HG03139 (cell line): ENCODE data around the gene GADD45B.

Experiments used
- ATAC-seq: cut with Tn5 transposase; IDR thresholded peaks from one replicate; pipeline ENCODE4 v1.9.1; 2021; ENCODE audit not compliant: unreplicated experiment

Gene GADD45B, protein sequence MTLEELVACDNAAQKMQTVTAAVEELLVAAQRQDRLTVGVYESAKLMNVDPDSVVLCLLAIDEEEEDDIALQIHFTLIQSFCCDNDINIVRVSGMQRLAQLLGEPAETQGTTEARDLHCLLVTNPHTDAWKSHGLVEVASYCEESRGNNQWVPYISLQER

DNA sequence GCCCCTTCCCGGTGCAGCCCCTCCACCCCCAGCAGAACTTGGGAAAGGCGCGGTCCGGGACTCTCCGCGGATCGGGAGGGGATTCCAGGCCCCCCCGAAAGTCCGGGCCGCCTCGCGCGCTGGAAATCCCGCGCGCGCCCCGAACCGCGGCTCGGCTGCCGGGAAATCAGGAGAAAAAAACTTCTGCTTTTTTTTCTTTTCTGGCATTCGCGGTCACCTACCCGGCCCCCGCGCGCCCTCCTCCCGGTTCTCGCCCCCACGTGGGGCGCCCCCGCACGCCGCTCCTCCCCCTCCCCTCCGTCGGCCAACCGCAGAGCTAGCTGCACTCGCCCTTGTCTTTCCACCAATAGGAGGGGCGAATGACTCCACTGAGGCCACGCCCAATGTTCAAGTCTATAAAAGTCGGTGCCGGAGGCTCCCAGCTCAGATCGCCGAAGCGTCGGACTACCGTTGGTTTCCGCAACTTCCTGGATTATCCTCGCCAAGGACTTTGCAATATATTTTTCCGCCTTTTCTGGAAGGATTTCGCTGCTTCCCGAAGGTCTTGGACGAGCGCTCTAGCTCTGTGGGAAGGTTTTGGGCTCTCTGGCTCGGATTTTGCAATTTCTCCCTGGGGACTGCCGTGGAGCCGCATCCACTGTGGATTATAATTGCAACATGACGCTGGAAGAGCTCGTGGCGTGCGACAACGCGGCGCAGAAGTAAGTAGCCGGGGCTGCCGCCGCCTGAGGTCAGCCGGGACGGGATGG, at the start of gene GADD45B:
GADD45B (plus strand) TSS at position 426 of the 749 bp plus-strand sequence; CDS start at position 658, 232 bp downstream.
- peak; percentile 31 for ATAC-seq

DNA sequence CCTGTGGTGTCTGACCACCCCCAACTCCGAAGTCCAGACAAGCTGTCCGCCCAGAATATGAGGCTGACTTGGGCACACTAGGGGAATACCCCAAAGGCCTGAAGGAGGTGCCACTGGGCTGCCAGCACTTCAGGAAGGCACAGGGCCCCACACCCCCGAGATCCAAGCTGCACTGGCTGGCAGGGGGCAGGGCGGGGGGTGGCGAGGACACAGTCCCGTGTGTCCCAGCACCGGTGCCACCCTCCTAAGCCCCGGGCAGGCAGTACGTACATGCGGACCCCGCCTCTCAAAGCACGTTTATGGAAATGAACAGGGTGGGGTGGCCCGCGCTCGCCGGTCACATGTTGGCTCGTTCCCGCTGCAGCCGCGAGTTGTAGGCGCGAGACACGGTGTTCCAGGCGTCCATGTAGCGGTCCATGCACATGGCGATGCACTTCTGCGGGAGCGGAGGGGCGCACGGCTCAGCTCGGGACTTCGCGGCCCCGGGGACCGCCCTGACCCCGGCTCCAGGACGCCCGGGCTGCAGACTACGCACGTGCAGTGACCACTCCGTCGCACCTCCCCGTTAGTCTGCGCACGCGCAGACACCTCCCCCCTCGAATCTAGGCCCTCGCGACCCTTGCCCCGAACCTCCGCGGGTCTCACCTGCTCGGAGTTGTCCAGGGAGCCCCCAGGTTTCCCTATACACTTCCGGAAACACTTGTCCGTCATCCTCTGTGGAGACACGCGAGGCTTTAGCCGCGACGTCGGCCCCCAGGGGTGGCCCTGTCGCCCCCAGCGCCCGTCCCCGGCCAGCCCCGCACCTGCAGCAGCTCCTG, 49.1 kb upstream of the GADD45B start:
- ATAC-seq = peak; percentile 11

DNA sequence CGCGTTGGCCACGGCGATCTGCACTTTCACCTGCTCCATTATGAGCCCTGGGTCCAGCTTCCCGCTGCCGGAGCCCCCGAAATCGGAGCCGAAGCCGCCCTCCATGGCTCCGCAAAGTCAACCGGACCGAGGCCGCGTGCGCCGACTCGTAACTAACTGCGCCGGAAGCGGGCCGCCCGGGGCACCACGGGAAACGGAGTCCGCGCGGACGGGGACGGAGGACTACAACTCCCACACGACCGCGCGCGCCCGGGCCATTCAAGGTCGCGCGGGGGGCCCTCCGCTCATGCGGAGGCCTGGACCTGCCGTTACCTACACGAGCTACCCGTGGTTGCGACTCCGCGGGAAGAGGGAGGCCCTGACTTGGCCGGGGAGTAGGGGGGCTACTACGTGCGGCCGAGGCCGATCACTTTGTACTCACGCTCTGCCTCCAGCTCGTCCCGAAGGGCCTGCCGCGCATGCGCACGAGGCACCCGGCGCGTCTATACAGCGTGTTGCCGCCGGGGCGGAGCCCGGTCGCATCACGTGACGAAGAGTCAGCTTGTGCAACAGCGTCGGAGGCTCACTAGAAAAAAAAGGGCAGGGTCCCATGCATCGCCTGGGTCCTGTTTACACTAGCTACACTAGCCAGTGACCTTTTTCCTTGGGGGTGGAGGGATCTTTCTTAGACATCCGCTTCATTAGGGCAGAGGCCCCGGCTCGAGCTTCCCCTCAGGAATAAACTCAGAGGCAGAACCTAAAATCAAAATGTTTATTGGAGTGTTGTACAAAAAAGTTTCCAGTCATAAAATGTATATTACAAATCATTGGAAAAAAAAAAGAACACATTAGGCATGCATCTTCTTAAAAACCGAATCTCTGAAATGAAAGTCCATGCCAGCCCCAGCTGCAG, 48.3 kb upstream of the GADD45B start, which contains the start of gene TIMM13:
TIMM13 (minus strand) TSS at position 158 of the 892 bp plus-strand sequence; CDS start at position 105, 53 bp downstream.
- ATAC-seq = peak; percentile 68

DNA sequence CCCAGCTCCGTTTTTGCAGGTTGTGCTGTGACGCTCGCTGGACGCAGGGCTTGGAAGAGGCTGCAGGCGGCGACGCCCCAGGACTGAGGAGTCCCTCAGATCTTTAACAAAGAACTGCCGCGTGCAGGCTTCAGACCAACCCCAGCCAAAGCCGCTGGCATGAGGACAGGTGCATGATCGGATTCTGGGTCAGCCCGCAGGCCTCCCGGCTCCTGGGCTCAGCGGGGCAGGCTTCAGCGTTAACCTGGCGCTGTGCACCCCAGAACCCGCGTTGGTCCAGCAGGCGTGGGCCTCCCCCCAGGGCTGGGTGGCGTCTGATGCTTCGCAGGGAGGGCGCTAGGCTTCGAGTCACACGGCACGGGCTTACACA, 47.6 kb upstream of the GADD45B start:
- ATAC-seq = no peak

DNA sequence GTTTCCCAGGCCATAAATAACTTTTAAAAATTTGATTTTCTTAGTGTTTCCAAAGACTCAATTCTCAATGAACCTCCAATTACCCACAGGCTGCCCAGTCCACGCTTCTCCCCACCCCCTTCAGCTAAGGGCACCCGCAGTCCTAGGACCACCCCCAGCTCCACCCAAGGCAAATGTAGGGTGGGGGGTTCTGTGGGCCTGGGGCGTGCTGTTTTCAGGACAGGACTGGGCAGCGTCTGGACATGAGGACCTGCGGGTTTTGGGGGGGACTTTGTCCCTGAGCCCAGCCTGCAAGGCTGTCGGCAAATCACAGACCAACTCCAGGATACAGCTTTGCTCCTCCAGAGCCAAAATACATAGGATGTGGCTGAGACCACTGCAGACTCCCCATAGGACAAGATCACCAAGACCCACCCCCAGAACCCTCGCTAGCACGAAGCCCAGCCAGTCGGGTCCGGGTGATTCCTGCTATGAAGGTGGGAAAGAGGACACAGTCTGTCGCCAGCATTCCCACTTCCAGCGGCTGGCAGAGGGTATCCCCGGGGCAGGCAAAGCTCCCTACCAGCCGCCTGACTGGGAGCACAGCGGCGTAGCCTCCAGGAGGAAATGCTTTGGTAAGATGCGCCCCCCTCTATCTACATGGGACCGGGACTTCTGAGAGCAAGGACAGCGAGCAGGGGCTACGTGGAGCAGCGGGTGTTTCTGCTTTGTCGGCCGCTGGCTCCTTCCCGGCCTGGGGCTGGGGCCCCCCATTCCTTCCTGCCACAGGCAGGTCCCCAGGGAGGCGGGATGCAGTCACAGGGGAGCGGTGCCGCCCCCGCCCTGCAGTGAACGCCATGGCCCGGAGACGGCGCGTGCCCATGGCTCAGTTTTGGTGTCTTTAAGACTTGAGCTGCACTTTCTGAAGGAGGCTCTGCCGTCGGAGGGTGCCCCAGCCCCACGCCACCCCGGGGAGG, 46.9 kb upstream of the GADD45B start:
- no peak for ATAC-seq

DNA sequence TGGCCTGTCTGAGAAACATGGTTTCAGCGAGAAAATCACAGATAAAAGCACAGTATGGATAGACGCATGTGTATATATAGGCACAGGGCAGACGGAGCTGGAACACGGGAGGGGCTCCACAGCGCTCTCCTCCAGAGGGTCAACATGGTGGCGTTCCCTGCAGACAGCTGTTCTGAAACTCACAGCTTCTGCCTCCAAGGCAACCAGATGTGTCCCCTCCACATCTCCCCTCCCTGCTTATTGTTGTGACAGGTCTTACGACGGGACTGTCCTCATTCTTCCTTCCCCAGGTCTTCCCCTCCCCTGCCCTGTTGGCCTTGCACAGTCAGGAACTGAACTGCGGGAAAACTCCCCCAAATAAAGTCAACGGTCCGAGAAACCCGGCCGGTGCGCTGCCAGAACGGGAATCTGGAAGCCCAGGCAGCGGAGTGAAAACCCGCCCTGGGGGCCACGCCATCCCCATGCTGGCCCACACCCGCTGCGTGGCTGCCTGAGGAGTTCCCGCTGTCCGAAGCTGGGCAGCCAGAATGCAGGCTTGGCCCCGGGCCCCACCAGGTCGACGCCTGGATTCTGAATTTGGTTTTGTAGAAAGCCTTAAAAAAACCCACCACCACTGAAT, 45.9 kb upstream of the GADD45B start:
- no peak for ATAC-seq

DNA sequence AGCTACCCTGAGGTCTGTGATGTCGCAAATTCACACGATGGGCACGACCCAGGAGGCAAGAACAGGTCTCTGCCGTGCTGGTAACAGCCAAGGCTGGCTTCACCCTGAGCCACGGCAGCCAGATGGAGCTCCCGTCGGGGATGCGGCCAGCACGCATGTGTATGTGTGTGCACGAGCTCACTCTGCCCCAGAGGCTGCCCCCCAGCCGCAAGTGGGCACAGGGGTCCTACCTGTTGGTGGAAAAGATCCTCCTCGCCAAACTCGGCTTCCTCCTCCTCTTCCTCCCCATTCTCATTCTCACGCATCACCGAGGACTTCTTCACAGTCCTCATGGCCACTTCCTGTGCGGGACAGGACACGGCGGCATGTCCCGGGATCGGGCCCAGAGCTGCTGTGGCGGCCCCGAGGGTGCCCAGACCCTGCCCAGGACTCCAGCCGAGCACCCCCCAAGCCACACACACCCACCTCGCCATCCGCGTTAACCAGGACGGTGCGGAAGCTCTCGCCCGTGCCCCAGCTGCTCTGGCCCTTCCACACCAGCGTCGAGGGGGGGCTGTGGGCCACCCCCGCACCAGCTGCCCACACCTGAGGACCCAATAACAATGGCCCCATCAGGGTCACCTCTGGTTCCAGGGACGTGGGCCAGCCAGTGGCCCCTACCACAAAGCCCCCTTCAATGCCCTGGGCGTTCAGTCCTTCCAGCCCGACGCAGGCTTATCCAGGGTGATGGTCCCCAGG, 44.4 kb upstream of the GADD45B start:
- ATAC-seq = no peak

DNA sequence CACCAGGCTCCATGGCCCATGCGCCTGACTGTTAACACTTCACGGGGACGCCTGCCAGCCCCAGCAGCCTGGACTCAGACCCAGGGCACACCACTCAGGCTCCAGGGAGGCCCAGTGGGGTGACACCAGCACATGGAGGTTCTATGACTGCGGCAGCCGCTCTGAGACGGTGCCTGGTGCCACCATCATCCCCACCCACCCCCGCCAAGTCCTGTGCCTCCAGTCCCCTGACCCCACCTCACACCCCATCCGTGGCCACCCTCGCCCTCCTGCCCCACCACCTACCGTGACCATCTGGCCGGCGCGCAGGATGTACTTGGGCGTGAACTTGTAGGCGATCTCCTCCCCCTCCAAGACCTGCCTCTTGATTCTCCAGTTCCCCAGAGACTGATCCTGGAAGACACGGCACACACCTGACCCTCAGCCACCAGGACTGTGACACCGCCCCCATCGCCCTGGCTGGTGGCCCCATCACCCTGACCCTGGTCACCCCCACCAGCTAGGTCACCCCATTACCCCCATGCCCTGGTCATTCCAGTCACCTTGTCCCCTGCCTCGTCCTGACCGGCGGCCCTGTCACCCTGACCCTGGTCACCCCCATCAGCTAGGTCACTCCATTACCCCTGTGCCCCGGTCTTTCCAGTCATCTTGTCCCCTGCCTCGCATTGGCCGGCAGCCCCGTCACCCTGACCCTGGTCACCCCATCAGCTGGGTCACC, 43.6 kb upstream of the GADD45B start:
- no peak for ATAC-seq

DNA sequence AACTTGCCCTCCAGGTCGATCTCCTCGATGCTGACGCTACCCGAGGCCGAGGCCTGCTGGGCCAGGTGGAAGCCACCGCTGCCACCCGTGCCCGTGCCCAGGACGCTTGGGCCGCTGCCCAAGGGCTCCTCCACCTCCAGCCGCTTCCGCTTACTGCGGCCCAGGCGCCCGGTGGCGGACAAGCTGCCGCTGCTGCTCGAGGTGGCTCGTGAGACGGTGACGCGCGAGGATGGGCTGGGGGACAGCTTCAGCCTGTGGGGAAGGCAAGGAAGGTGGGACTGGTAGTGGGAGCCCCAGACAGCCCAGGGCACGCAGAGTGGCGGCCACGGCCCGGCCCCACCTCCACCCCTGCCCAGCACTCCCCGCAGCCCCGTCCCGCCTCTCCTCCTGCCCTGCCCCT, 42.1 kb upstream of the GADD45B start:
- ATAC-seq = no peak

DNA sequence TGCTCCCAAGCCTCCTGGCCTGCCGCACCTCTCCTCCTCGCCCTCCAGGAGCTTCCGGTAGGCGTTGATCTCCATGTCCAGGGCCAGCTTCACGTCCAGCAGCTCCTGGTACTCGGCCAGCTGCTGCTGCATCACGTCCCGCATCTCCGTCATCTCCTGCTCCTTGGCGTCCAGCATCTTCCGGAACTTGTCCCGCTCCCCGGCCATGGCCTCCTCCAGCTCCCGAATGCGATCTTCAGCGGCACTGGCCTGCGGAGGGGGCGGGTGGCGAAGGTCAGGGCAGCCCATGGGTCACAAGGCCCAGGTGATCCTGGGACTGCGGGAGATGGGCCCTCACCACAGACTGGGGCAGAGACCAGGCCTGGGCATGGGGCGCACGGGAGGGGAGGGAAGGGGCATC, 41.7 kb upstream of the GADD45B start:
- ATAC-seq = no peak

DNA sequence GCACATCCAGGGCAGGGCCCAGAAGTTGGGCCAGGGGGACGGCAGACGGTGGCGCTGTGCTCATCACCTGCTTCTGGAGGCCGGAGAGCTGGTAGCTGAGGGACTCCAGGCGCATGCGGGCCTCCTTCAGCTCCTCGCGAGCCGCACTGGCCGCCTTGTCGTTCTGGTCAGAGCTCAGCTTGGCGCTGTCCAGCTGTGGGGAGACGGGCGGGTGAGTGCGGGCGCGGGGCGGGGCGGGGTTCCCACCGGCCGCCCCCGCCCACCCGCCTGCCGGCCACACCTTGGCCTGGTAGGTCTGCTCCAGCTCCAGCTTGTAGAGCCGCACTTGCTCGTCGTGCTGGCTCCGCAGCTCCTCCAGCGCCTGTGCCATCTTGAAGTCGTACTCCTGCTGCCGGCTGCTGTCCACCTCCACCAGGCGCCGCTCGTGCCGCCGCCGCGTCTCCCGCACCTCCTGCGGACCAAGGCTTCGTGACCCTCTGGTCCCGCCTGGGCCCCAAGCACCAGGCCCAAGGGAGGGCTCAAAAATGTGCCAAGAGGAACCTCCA, 41.1 kb upstream of the GADD45B start:
- no peak for ATAC-seq

DNA sequence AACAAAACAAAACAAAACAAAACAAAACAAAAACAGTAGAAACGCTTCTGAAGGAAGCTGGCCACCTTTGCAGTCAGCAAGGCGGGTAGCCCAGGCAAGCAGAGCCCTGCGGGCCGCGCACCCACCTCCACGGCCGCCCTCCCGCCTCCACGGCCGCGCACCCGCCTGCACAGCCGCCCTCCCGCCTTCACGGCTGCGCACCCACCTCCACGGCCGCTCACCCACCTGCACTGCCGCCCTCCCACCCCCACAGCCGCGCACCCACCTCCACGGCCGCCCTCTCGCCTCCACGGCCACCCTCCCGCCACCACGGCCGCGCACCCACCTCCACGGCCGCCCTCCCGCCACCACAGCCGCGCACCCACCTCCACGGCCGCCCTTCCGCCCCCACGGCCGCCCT, 39.5 kb upstream of the GADD45B start:
- ATAC-seq = no peak

DNA sequence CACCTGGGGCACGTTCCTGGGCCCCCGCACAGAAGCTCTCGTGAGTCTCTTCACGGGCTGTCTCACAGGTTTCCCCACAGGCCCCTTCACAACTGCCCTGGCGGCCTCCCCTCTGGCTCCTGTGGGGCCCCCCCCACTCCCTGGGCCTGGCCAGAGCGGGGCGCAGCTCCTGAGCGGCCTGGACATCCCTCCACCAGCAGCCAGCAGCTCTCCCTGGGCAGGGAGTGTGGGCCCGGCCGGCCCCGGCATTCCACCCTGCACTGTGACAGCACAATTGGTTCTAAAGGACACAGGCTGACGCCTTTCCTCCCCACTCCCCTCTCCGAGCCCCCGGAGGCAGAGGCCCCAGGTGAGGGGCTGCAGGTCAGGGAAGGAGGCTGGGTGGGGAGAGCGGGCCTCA, 39.0 kb upstream of the GADD45B start:
- no peak for ATAC-seq

DNA sequence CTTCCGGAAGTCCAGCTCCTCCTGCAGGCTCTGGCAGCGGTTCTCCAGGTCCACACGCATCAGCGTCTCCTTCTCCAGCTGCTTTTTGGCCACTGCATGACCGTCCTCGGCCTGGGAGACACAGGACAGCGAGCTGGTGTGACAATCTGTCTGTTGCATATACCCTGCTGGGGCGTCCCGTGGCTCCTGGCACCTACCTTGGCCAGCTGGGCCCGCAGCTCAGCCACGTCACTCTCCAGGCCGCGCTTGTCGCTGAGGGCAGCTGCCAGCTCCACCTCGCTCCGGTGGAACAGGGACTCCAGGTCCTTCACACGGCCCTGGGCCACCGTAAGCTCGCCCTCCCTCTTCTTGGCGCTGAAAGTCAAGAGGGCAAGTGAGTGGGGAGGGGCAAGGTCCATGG, 37.7 kb upstream of the GADD45B start:
- ATAC-seq = no peak

DNA sequence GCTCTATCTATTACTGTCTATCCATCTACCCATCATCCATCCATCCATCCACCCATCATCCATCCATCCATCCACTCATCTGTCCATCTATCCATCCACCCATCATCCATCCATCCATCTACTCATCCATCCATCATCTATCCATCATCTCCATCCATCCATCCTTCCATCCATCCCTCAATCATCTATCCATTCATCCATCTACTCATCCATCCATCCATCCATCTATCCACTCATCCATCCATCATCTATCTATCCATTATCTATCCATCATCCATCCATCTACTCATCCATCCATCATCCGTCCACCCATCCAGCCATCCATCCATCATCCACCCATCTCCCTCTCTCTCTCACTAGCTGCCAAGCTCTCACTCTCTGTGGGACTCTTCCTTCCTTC, 35.4 kb upstream of the GADD45B start:
- ATAC-seq = no peak

DNA sequence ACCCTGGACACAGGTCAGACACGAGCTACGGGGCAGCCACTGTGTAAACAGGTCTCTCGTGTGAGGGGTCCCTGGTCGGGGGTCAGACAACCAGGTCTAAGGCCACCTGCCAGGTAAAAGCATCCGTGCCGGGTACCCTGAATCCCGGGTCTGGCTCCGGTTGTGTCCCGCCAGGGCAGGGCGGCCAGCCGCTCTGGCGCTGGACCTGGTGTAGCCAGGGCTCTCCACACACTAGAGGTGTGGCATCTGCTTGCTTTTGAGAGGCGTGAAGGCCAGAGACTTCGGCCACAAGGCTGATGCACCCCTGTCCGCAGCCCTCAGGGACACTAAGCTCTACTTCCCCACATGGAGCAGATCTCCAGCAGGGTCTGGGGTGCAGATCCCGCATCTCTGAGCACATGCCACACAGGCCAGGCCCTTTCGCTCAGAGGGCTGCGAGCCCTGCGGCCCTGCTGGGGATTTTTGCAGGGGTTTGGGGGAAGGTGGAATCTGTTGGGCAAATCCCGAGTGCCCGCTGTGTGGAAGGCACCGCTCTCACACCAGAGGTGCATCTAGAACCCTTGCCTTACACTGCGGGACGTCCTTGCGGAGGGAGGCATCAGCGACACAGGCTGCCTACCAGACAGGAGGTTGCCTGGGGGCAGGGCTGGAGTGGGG, 34.7 kb upstream of the GADD45B start:
- ATAC-seq = no peak

DNA sequence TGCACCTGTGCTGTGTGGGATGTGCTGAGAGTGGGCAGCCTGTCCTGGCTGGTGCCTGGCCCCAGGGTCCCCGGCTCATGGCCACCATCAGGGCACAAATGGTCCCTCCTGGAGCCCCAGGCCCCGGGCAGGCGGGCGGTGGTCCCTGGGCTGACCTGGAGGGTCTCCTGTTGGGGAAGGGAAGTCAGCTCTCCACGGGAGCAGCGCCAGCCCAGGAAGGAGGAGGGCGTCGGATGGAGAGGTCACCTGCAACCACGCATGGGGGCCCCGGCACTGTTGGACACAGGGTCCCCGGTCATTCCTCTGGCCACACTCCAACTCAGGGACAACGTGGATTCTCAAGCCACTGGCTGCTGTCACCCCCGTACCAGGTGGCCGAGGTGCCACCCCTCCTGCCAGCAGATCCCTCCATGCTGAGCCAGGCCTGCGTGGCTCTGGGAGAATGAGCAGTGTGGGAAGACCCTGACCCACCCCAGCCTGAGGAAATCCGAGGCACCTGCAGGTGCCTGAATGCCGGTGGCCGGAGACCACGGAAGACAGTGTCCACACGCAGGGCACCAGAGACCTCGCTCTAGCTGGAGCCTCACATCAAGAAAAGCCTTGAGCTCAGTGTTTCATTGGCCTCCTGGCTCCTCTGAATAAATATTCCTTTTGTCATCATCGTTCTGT, 32.7 kb upstream of the GADD45B start:
- ATAC-seq = no peak
